SU-DHL-6 (cell line): Measurements from ENCODE around the gene PPCDC.

Experiments
- CTCF ChIP-seq: fragments of 200-600 bp; sonication (generic); IDR thresholded peaks from one replicate; pipeline ENCODE4 v1.5.1; 2017; ENCODE audit warnings: antibody characterized with exemption, mild to moderate bottlenecking, low read length, moderate library complexity; ENCODE audit not compliant: insufficient read depth, poor library complexity, severe bottlenecking
- EZH2phosphoT487 ChIP-seq: fragments of 200-600 bp; sonication (generic), shearing (Covaris generic); conservative IDR thresholded peaks from 2 replicates; pipeline ENCODE4 v1.6.1; 2018; ENCODE audit warnings: mild to moderate bottlenecking, antibody characterized with exemption, low read length, moderate library complexity, mixed read lengths

- TF ChIP-seq CTCF (no peak), EZH2phosphoT487 (no peak)
These were observed 59.3 kb downstream of the PPCDC start for GRCh38 chr15:75082689-75083088.
